SIG-M5 treated with dmso at 0.1 percent for 504 hours (cell line): ENCODE measurements around the gene ZNF384.

ENCODE experiments used
- DNase-seq: peaks from one replicate; lab custom pipeline; 2025; ENCODE audit not compliant: unreplicated experiment; lab: John Stamatoyannopoulos, UW

The ZNF384 gene

GRCh38 chr12:6626654-6627283, 62.4 kb downstream of the ZNF384 start:
- no peak for DNase-seq

- no peak for DNase-seq
Observed at GRCh38 chr12:6620885-6621274, 68.3 kb downstream of the ZNF384 start.

GRCh38 chr12:6620137-6620884, 68.9 kb downstream of the ZNF384 start:
- DNase-seq: no peak

GRCh38 chr12:6618483-6619225, 70.5 kb downstream of the ZNF384 start:
- peak; percentile 30 for DNase-seq
